Measurements from ENCODE around the gene ISG15.
"Not testable (repeated sequence)": the region's sequence is repeated elsewhere in the genome, so short reads cannot be mapped to it uniquely, and the experiment has no call there.

ISG15 gene

DNA sequence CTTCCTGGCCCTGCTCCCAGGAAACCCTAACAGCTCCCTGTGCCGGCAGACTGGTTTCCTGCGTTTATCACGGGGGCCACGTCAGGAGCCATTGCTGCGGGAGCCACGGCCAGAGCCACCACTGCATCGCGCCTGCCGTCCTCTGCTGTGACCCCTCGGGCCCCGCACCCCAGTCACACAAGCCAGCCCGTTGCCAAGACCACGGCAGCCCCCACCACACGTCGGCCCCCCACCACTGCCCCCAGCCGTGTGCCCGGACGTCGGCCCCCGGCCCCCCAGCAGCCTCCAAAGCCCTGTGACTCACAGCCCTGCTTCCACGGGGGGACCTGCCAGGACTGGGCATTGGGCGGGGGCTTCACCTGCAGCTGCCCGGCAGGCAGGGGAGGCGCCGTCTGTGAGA is 34.7 kb downstream of the ISG15 start:
- FAIRE-seq: no peak

GRCh38 chr1:1048765-1049164 is 35.5 kb downstream of the ISG15 start:
- no peak for FAIRE-seq

GRCh38 chr1:1049318-1050165 is 36.2 kb downstream of the ISG15 start:
- no peak for FAIRE-seq

GRCh38 chr1:1050577-1051052 is 37.3 kb downstream of the ISG15 start:
- FAIRE-seq: no peak

- FAIRE-seq: no peak
Observed at GRCh38 chr1:1051127-1051810, 38.0 kb downstream of the ISG15 start.

- FAIRE-seq: no peak
Observed at GRCh38 chr1:1052003-1052840, 38.9 kb downstream of the ISG15 start.

DNA sequence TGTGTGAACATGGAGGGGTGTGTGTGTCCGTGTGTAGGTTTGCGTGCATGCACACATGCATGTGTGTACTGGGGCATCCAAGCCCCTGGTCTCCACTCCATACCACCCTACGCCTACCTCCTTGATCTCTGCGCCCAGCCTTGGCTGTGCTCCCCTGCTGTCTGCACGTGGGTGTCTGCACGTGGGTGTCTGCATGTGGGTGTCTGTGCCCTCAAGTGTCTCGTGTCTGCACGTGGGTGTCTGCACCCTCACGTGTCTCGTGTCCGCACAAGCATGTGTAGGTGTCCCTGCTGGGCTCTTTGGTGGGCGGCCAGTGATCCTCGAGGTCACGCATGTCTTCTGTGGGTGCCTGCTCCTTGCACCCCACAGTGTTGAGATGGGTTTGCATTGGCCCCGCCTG is 39.7 kb downstream of the ISG15 start:
- FAIRE-seq: no peak

DNA sequence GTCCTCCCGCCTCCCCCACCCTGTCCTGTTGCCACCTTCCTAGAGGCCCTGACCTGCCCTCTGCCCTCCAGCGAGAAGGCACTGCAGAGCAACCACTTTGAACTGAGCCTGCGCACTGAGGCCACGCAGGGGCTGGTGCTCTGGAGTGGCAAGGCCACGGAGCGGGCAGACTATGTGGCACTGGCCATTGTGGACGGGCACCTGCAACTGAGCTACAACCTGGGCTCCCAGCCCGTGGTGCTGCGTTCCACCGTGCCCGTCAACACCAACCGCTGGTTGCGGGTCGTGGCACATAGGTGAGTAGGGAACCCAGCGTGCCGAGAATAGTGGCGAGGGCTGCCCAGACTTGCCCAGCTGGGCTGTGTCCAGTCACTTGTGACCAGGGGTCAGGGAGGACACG is 40.4 kb downstream of the ISG15 start:
- no peak for FAIRE-seq

DNA sequence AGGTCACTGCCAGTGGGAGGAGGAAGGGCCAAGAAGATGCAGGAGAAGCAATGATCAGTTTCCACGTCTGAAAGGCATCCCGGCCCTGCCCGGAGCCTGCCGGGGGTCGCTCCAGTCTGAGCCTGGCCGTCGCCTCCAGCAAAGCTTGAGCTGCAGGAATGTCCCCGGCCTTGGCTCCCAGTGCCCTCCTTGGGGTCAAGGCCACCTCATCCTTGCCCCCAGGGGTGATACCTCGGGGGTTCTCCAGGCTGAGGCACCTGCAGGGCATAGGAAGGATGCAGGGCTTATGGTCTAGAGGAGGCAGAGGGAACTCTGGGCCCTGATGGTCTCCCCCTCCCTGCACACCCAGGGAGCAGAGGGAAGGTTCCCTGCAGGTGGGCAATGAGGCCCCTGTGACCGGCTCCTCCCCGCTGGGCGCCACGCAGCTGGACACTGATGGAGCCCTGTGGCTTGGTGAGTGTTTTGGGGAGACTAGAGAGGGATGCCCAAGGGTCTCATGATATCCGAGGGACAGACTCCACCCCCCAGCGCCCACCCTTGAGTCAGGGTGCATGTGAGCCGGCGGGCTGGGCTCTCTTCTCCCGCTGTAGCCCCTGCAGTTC is 40.9 kb downstream of the ISG15 start:
- no peak for FAIRE-seq

- FAIRE-seq: no peak
Observed at GRCh38 chr1:1054971-1055370, 41.7 kb downstream of the ISG15 start.

GRCh38 chr1:1055841-1056736 is 42.8 kb downstream of the ISG15 start:
- no peak for FAIRE-seq

GRCh38 chr1:1057769-1058087 is 44.4 kb downstream of the ISG15 start:
- not testable (repeated sequence) for FAIRE-seq

- no peak for FAIRE-seq
Observed at GRCh38 chr1:1058088-1058905, 45.0 kb downstream of the ISG15 start.

DNA sequence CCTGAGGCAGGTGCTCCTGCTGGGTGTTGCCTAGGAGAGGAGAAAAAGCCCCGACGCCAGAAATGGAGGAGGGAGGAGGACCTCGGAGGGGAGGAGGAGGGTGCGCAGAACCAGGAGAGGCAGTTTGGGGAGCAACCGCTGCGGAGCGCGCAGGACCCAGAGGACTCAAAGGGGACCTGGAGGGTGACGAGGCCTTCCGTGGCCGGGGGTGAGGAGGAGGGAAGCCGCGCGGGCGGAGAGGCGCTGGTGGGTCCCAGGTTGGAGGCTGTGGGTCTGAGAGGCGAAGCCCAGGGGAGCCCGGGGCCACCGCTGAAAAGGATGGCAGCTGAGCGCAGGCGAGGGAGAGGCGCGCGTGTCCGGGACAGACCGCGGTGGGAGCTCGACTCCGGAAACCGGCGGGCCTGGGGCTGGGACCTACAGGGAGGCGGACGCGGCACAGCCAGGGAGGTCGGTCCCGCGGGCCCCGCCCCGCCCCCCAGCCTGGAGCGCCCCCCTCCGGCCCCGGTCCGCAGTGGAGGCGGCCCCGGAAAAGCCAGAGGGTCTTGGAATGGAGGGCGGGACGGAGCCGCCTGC is 45.7 kb downstream of the ISG15 start:
- no peak for FAIRE-seq

DNA sequence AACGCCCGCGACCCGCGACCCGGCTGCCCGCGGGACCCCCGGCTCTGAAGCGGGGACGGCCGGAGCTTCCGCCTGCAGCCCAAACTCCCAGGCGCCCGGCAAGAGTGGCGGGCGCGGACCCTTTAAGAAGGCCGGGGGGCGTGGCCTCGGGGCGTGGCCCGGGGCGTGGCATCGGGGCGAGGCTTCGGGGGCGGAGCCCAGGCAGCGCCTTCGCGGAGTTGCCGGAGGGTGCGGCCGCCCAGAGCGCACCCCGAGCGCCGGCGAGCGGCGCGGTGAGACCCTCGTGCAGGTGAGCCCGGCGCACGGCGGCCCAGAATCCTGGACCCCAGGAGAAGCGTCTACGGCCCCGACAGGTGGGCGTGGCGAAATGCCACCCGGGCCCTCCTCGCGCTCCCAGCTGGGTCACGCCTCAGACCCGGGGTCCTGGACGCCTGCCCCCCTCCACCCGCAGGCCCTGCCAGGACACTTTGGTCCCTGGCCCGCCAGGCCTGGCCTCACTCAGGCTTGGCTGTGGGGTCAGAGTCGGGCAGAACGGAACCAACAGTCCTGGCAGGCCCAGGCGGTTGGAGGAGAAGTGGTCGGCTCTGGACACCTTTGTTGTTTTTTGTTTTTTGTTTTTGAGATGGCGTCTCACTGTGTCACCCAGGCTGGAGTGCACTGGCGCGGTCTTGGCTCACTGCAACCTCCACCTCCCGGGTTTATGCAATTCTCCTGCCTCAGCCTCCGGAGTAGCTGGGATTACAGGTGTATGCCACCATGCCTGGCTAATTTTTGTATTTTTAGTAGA is 46.4 kb downstream of the ISG15 start:
- no peak for FAIRE-seq

GRCh38 chr1:1060281-1061000 is 47.1 kb downstream of the ISG15 start:
- no peak for FAIRE-seq

DNA sequence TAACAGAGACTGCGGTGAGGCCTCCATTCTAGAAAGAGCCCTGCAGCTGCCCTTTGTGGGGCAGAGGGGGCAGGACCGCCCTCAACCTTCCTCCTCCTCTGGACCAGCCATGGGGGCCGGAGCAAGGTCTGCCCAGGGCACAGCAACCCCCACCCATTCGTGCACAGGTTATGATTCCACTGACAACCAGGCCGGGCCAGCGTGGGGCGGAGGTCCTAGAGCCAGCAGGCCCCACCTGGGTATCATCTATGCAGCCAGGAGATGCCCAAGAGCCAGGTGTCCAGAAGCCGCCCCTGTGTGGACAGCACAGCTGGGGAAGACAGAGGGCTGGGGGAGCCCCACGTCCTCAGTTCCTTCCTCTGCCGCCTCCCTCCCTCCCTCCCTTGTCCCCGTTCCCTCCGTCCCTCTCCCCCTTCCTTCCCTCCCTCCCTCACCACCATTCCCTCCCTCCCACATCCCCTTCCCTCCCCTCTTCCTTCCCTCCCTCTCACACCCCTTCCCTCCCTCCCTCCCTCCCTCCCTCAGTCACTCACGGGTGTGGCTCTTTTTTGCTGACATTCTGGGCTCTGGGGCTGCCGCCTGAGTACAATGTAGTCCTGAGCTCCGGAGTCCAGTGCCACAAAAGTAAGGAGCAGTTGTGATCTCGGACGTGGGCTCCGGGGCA is 48.5 kb downstream of the ISG15 start:
- FAIRE-seq: no peak

DNA sequence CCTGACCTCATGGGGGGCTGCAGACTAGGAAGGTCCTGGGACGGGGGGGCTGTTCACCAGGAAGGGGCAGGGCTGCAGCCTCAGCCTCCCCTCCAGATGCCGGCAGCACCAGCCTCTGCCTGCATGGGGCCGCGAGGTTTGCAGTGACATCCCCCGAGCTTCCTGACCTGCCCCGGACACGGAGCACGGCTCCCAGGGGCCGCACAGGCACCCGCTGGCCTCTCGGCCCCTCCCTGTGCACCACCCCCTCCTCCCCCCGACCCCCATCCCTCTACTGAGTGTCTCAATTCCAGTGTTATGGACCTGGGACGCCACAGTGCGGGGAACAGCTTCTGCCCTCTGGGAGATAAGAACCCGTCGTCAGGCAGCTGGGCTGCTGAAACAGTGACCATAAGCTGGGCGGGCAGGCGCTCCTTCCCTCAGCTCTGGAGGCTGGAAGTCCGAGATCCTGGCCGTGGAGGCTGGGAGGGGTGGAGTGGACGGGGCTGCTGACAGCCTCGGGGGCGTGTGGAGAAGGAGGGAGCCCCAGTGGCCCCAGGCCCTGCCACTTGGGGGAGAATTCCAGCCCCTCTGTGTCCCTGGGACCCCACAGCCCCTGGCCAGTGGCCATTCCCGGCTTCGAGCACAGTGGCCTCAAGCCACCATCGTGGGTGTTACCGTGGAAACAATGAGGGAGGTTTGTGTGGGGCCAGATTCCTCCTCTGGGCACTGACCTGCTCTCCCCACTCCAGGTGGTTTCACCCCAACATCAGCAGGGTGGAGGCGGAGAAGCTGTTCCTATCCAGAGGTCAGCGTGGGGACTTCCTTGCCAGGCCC is 49.3 kb downstream of the ISG15 start:
- FAIRE-seq: no peak

All from A204.1 (cell line).